Measurements from ENCODE around the gene TMEM132D. TPM values are rescaled to one million over a fixed set of nuclear protein-coding genes. Genes with fewer than 3 reads are reported as not detected.

The TMEM132D gene
- total and polyA plus RNA-seq, 4 donors = 0.01 to 0.14 (median 0.08) TPM

DNA sequence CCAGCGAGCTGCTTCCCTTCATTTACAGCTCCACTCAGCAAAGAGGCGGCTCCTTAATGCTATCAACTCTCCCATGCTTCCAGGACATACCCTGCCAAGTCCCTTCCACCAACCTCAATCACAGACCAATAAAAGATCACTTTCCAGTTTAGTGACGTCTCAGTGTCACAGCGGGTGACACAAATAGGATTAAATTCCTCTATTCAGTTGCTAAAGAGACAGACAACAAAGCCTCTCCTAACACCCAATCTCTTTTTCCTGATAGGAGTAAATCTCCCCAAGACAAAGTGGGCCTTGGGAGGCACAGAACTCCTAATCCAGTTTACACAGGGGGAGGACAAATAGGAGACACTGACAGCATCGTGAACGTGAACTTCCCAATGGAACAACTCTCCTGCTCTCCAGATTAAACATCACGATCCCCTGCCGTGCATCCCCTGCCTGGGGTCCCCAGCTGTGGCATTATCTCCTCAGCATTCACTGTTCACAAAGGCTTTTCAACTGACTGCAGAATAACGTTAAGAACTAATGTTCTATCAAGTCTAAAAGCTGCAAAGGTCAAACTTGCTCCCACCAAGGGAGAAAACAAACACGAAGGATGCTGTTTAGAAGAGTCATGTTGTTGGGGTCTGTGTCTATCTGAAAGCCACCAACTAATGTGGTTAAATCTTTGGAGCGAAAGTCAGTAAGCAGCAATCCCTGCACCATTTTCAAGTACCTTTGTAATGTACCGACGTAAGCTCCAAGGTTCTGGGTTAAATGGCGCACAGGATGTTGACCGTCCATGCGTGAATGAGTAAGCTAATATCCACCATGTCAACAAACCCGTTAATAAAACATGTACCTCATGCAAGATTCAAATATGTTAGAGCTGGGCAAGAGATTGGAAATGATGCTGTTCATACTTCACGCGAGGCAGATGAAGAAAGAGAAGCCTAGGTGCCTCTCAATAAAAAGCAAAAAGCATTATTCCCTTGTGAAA lies 31.5 kb downstream of the TMEM132D start:
- DNase-seq (ENCODE audit: low spot score) = no peak
- no peak overlapping the region for H3K4me3 ChIP-seq (ENCODE audit: low read depth in 1 of 3, low read length in 3 of 3)

More for the DNA sequence above, 31.5 kb downstream of the TMEM132D start:
- Histone ChIP-seq H3K36me3 (ENCODE audit: control insufficient read depth in 4 of 4, insufficient read depth in 3 of 4, low read depth in 1 of 4, low read length in 3 of 4) (no peaks in the 10 kb centered on the region), H3K9ac (ENCODE audit: low read depth in 1 of 2, low read length in 2 of 2) (no peak overlapping the region), H3K27me3 (ENCODE audit: control insufficient read depth in 4 of 4, insufficient read depth in 4 of 4, low read length in 3 of 4) (peaks cover 0 to 2% (median 0%) of the 10 kb centered on the region in 4 donors), H3K4me1 (ENCODE audit: control insufficient read depth in 4 of 4, insufficient read depth in 4 of 4, low read length in 3 of 4) (no peaks in the 10 kb centered on the region), H3K9me3 (ENCODE audit: control insufficient read depth in 4 of 4, low read length in 3 of 4) (peaks cover 0 to 1% (median 0%) of the 10 kb centered on the region in 4 donors), H3K27ac (ENCODE audit: low read depth in 1 of 2, low read length in 2 of 2) (no peak overlapping the region)
- WGBS = 29% methylated on average over 19 of the region's 19 CpGs
- TF ChIP-seq JUND (IDR thresholded peaks at IDR 0.05) = no peak
- no peak for TF ChIP-seq GABPA (IDR thresholded peaks at IDR 0.05 in 1 of 2, conservative IDR thresholded peaks at IDR 0.05 in 1 of 2)
- TF ChIP-seq, protein P1, sequence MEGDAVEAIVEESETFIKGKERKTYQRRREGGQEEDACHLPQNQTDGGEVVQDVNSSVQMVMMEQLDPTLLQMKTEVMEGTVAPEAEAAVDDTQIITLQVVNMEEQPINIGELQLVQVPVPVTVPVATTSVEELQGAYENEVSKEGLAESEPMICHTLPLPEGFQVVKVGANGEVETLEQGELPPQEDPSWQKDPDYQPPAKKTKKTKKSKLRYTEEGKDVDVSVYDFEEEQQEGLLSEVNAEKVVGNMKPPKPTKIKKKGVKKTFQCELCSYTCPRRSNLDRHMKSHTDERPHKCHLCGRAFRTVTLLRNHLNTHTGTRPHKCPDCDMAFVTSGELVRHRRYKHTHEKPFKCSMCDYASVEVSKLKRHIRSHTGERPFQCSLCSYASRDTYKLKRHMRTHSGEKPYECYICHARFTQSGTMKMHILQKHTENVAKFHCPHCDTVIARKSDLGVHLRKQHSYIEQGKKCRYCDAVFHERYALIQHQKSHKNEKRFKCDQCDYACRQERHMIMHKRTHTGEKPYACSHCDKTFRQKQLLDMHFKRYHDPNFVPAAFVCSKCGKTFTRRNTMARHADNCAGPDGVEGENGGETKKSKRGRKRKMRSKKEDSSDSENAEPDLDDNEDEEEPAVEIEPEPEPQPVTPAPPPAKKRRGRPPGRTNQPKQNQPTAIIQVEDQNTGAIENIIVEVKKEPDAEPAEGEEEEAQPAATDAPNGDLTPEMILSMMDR (IDR thresholded peaks at IDR 0.05; ENCODE audit: low read depth, low read length, missing input control) = no peak
- TF ChIP-seq RXRA (IDR thresholded peaks at IDR 0.05) = no peak
- no peak for TF ChIP-seq HNF4G (IDR thresholded peaks at IDR 0.05)
- no peak for TF ChIP-seq EGR1 (IDR thresholded peaks at IDR 0.05; ENCODE audit: low read depth in 2 of 2)
- TF ChIP-seq NR2F2 (IDR thresholded peaks at IDR 0.05) = no peak
- no peak for TF ChIP-seq SP1 (IDR thresholded peaks at IDR 0.05)
- no peak for TF ChIP-seq FOXA2 (IDR thresholded peaks at IDR 0.05)
- TF ChIP-seq, protein P2, sequence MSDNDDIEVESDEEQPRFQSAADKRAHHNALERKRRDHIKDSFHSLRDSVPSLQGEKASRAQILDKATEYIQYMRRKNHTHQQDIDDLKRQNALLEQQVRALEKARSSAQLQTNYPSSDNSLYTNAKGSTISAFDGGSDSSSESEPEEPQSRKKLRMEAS (IDR thresholded peaks at IDR 0.05) = no peak
- TF ChIP-seq TAF1 (conservative IDR thresholded peaks at IDR 0.05) = no peak
- TF ChIP-seq HNF4A (conservative IDR thresholded peaks at IDR 0.05) = no peak
- TF ChIP-seq, protein P3, sequence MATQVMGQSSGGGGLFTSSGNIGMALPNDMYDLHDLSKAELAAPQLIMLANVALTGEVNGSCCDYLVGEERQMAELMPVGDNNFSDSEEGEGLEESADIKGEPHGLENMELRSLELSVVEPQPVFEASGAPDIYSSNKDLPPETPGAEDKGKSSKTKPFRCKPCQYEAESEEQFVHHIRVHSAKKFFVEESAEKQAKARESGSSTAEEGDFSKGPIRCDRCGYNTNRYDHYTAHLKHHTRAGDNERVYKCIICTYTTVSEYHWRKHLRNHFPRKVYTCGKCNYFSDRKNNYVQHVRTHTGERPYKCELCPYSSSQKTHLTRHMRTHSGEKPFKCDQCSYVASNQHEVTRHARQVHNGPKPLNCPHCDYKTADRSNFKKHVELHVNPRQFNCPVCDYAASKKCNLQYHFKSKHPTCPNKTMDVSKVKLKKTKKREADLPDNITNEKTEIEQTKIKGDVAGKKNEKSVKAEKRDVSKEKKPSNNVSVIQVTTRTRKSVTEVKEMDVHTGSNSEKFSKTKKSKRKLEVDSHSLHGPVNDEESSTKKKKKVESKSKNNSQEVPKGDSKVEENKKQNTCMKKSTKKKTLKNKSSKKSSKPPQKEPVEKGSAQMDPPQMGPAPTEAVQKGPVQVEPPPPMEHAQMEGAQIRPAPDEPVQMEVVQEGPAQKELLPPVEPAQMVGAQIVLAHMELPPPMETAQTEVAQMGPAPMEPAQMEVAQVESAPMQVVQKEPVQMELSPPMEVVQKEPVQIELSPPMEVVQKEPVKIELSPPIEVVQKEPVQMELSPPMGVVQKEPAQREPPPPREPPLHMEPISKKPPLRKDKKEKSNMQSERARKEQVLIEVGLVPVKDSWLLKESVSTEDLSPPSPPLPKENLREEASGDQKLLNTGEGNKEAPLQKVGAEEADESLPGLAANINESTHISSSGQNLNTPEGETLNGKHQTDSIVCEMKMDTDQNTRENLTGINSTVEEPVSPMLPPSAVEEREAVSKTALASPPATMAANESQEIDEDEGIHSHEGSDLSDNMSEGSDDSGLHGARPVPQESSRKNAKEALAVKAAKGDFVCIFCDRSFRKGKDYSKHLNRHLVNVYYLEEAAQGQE (IDR thresholded peaks at IDR 0.05) = no peak
- no peak for TF ChIP-seq ZBTB33 (IDR thresholded peaks at IDR 0.05)
- TF ChIP-seq RAD21 (IDR thresholded peaks at IDR 0.05) = no peak

All from liver (tissue), 9 donors.